ENCODE data around the gene LRRC56.

The LRRC56 gene

DNA sequence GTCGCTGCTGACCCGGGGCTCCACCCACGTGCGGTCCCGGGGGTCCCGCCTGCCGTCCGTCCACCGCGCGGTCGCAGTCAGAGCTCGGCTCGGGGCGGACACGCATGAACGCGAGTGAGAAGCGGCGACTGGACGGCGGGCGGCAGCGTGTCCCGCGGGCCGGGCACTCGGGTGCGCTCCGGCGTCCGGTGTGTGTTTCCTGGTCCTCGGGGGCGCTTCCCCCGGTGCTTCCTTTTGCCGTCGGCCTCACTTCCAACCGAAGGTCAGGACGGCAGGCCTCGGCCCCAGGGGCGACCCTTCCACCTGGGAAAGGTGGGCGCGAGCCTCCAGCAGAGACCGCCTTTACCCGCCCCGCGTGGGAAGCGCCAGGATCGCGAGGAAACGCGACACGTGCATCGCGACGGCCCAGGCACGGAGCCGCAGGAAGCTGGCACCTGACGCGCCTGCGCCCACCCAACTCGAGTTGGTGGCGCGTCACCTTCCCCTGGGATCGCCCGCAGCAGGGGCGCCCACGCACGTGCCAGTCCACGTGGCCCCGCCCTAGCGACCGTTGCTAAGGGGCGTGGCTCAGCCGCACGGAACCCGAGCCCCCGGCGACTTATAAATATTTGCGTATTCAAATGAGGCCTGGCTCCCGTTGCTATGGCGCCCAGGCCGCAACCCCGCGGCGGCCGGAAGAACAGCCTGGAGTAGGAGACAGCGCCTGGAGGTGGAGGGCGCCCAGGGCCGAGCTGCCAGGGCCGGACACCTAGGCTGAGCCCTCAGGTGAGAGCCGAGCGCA is at the start of gene LRRC56:
TSS of gene LRRC56 (plus strand) at position 687 of the 781 bp plus-strand sequence. CDS start 3,158 bp downstream, outside the sequence.
- peak; percentile 99 for DNase-seq

GRCh38 chr11:487571-488021 is 49.7 kb upstream of the LRRC56 start:
- no peak for DNase-seq

DNA sequence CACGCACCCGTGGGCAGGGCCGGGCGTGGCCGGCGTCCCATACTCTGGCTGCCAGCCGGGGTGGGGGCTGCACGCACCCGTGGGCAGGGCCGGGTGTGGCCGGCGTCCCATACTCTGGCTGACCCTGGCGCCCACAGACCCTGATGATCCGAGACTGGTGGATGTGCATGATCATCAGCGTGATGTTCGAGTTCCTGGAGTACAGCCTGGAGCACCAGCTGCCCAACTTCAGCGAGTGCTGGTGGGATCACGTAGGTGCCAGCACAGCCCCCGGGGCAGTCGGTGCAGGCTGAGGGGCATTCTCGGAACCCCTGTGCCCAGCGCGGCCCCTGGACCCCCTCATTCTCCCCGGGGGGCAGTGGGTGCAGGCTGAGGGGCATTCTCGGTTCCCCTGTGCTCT is 49.3 kb upstream of the LRRC56 start:
- no peak for DNase-seq

DNA sequence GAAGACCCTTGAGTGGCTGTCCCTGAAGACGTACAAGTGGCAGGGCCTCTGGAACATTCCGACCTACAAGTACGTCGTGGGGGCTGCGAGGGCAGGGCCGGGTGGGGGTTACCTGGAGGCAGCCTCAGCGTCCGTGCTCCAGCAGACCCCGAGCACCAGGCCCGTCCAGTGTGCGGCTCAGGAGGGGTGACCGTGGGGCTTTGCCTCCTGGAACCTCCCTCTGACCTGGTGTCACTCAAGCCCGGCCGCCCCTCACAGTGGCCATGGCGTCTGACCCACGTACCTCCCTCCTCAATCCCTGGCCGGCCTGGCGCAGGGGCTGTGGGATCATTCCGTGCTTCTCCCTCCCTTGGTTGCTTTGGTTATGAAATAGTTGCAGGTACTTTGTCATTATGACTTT is 48.7 kb upstream of the LRRC56 start:
- no peak for DNase-seq

- no peak for DNase-seq
Observed at GRCh38 chr11:488992-489391, 48.3 kb upstream of the LRRC56 start.

DNA sequence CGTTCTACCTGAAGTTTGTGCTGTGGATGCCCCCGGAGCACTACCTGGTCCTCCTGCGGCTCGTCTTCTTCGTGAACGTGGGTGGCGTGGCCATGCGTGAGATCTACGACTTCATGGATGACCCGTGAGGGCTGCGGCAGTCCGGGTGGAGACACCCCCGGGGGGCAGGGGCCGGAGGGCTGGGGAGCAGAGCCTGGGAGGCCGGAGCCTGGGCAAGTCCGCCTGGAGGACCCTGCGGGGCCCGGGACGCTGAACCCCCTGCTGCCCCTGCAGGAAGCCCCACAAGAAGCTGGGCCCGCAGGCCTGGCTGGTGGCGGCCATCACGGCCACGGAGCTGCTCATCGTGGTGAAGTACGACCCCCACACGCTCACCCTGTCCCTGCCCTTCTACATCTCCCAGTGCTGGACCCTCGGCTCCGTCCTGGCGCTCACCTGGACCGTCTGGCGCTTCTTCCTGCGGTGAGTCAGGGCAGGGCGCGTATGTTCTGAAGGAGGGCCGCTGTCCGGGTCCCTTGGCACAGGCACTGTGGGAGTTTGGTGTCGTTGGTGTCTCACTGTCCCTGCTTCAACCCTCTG is 47.6 kb upstream of the LRRC56 start:
- DNase-seq: no peak

- DNase-seq: no peak
Observed at GRCh38 chr11:490186-490929, 47.0 kb upstream of the LRRC56 start.

DNA sequence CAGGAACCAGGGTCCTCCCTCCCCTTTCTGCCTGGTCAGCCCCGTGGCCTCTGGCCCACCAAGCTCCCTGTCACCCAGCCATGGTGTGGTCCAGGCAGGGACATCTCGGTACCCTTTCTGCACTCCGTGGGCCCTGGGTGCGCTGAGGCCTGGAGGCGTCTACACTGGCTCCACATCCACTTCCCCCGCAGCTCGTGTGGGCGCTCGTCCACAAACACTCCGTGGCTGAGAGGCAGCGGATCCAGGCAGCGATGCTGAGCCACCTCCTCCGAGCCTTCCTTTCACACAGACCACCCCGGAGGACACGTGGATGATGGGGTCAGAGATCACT is 46.4 kb upstream of the LRRC56 start:
- DNase-seq: no peak

GRCh38 chr11:491358-491757 is 46.0 kb upstream of the LRRC56 start:
- no peak for DNase-seq

DNA sequence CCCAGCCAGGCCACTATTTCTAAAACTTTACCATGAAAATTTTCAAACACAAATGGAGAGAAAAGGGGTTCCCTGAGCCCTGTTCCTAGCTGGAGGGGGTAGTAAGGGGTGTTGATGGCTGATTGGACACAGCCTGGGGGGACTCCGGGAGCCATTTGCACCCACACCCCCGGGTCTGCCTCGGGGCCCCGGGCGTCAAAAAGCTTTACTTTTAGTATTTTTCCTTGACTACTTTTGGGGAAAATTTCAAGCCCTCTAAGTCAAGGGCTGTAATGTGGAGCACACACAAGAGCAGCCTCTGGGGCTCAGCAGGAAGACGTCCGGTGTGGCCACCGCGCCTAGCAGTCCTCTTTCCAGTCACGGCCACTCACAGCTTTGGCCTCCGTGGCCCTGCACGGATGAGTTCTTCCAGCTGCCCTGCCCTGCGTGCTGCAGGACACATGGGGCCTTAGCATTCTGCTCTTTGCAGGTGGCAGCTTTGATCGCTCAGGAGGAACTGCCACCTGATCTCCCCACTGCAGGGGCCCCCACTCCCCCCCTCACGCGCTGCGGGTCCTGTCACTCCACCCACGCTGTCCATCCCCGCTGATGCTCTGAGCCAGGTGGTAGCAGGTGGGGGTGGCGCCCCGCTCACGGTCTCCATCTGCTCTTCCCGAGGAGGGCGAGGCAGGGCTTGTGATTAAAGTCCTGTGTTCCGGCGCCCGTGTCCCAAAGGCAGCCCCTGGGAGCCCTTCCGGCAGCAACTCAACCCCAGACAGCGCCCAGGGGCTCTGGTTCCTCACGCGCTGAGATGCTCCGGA is 44.7 kb upstream of the LRRC56 start:
- no peak for DNase-seq

DNA sequence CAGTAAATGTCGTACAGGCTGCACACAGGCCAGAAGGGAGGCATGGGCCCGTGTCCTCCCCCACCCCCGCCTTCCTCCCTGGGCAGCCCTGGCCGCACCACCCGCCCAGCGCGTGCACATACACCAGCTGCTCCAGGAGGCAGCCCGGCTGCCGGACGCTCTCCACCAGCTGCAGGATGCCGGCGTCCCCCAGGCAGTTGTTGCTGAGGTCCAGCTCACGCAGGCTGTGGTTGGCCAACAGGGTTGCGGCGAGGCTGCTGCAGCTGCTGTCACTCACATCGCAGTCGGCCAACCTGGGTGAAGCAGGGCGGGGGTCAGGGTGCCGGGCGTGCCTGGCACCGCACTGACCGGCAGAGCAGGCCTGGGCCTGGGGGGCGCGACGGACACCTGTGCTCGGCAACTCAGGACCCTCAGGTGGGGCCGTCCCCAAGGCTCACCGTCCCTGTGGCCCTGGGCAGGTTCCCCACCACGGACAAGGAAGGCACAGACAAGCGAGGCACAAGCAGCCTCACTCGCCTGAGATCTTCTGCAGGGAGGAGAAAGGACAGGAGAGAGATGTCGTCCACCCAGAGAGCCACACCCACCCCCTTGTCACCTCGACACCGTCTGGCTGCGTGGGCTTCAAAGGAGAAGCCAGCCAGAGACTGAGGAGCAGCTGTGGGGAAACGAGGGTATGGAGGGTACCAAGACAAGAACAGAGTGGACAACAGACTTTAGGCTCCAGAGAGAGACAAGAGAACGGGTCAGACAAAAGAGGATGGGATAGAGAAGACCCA is 42.4 kb upstream of the LRRC56 start:
- no peak for DNase-seq

DNA sequence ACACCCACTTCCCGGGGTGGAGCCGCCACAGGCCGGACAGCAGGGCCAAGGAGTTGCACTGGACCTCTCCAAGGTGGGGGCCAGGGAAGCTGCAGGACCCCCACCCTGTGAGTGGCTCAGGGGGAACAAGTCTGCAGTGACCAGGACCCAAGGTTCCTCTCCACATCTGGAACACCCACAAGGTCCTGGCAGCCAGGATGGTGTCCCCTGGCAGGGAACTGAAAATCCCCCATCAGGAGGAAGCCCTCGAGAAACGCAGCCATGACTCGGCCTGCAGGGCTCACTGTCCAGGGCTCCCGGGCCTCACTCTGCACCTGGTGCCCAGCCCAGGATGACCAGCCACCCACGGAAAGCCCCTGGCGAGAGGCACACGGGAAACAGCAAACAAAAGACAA is 41.8 kb upstream of the LRRC56 start:
- DNase-seq: no peak

- no peak for DNase-seq
Observed at GRCh38 chr11:496834-497564, 40.3 kb upstream of the LRRC56 start.

GRCh38 chr11:497565-498296 is 39.6 kb upstream of the LRRC56 start:
- no peak for DNase-seq

- no peak for DNase-seq
Observed at GRCh38 chr11:498297-499181, 38.8 kb upstream of the LRRC56 start.

GRCh38 chr11:499201-500076 is 37.9 kb upstream of the LRRC56 start:
- DNase-seq: no peak

- DNase-seq: no peak
Observed at GRCh38 chr11:501001-501682, 36.2 kb upstream of the LRRC56 start.

- DNase-seq: no peak
Observed at GRCh38 chr11:501683-502287, 35.5 kb upstream of the LRRC56 start.

Measured in activated CD8-positive, alpha-beta memory T cell treated with anti-CD3 and anti-CD28 coated beads, Interleukin-2, amount 50 U/mL, for 48 hours (primary cell).